Tibial nerve (tissue), 3 donors: Measurements from ENCODE around the gene APEX2.

Source experiments
- CTCF ChIP-seq, 5 experiments: fragments of 200-600 bp in 3 of 5; fragments of 450-650 bp in 2 of 5; sonication (generic) in 3 of 5; IDR thresholded peaks; one replicate each; pipeline ENCODE4 v1.5.1; 2016 to 2019; ENCODE audit warnings: antibody characterized with exemption in 5 of 5, mild to moderate bottlenecking in 3 of 5, moderate library complexity in 2 of 5
- POLR2A ChIP-seq, 2 donors: fragments of 450-650 bp; IDR thresholded peaks; one replicate each; pipeline ENCODE4 v1.6.1; 2017; ENCODE audit warnings: antibody characterized with exemption in 2 of 2, mild to moderate bottlenecking in 2 of 2, moderate library complexity in 2 of 2

GRCh38 chrX:55033429-55033828 is 33.3 kb downstream of the APEX2 start:
- no peak for TF ChIP-seq CTCF (IDR thresholded peaks at IDR 0.05)
- no peak for TF ChIP-seq POLR2A (IDR thresholded peaks at IDR 0.05)
